Caco-2 (cell line): ENCODE measurements around the gene RAB3GAP1. TPM values are rescaled to one million over a fixed set of nuclear protein-coding genes. Genes with fewer than 3 reads are reported as not detected.

Experiments used
- BruUV-seq: library from RNA; stranded (reverse); fragments of 400-500 nt; replicated peaks from 2 replicates; lab custom pipeline; 2021; lab: Mats Ljungman, UMichigan
- CTCF ChIA-PET: fragments of 300-600 bp; sonication (Branson Sonifier 250); formaldehyde crosslinking; loops from one replicate; lab custom pipeline; 2022; ENCODE audit warnings: antibody characterized with exemption; lab: Charles Lee
- POLR2A ChIA-PET: fragments of 300-600 bp; sonication (Branson Sonifier 250); formaldehyde crosslinking; loops from one replicate; lab custom pipeline; 2022; ENCODE audit warnings: antibody characterized with exemption; lab: Charles Lee
- DNase-seq, 2 experiments: peaks; one replicate each; pipeline versions ENCODE4 v3.0.0 to v3.0.0-alpha.2; 2020 to 2022
- H3K27me3 ChIP-seq: replicated peaks from 2 replicates; pipeline ENCODE4 v1.6.0; 2011; ENCODE audit warnings: low read length; ENCODE audit not compliant: control insufficient read depth, insufficient read depth
- H3K36me3 ChIP-seq: 2 replicates; pipeline ENCODE4 v1.5.1; 2011; ENCODE audit warnings: low read length; ENCODE audit not compliant: control insufficient read depth, insufficient read depth
- H3K4me1 ChIP-seq: fragments of 250-450 bp; sonication (Bioruptor Pico); 2 replicates; pipeline ENCODE4 v1.5.1; 2020; ENCODE audit warnings: mild to moderate bottlenecking
- H3K4me3 ChIP-seq: 2 replicates; pipeline ENCODE4 v1.5.1; 2011; ENCODE audit warnings: low read depth, mild to moderate bottlenecking, control low read depth, low read length
- H3K9me3 ChIP-seq: fragments of 250-450 bp; sonication (Bioruptor Pico); 2 replicates; pipeline ENCODE4 v1.5.1; 2020; ENCODE audit warnings: mild to moderate bottlenecking, moderate library complexity
- H3K27ac Mint-ChIP-seq: one replicate; pipeline ENCODE4 v1.8.0; 2022; ENCODE audit warnings: mixed read lengths; ENCODE audit not compliant: unreplicated experiment
- H3K27me3 Mint-ChIP-seq: one replicate; pipeline ENCODE4 v1.8.0; 2022; ENCODE audit warnings: mixed read lengths; ENCODE audit not compliant: insufficient read depth, unreplicated experiment
- H3K36me3 Mint-ChIP-seq: one replicate; pipeline ENCODE4 v1.8.0; 2022; ENCODE audit warnings: mild to moderate bottlenecking, mixed read lengths; ENCODE audit not compliant: insufficient read depth, unreplicated experiment
- H3K4me1 Mint-ChIP-seq: one replicate; pipeline ENCODE4 v1.8.0; 2022; ENCODE audit warnings: low read depth, mixed read lengths; ENCODE audit not compliant: unreplicated experiment
- H3K4me3 Mint-ChIP-seq: one replicate; pipeline ENCODE4 v1.8.0; 2022; ENCODE audit warnings: mild to moderate bottlenecking, moderate library complexity, mixed read lengths; ENCODE audit not compliant: unreplicated experiment
- H3K9me3 Mint-ChIP-seq: one replicate; pipeline ENCODE4 v1.8.0; 2022; ENCODE audit warnings: mixed read lengths; ENCODE audit not compliant: unreplicated experiment
- CTCF ChIP-seq, 2 experiments: fragments of 200-600 bp in 1 of 2; IDR thresholded peaks; 1 replicate in 1 of 2; 2 replicates in 1 of 2; pipeline versions ENCODE4 v1.5.1 to v1.8.0; 2011 to 2022; ENCODE audit warnings: antibody characterized with exemption in 1 of 2, control low read depth in 1 of 2, inconsistent platforms in 1 of 2, low read depth in 1 of 2, low read length in 1 of 2, mild to moderate bottlenecking in 1 of 2, moderate library complexity in 1 of 2; ENCODE audit not compliant: insufficient read depth in 1 of 2, severe bottlenecking in 1 of 2, unreplicated experiment in 1 of 2
- intact Hi-C: fragments of 100-400 bp; cut with micrococcal nuclease; formaldehyde crosslinking; loops from one replicate; pipeline ENCODE4 v1.10.0; 2022; ENCODE audit not compliant: unreplicated experiment
- total RNA-seq: library from RNA; stranded (reverse); gene quantifications from 2 replicates; pipeline ENCODE4 v1.2.3, GENCODE V29; 2022

Gene RAB3GAP1
- total RNA-seq, 1 experiment from 2014 or later = 43.1 TPM

- Mint-ChIP-seq H3K9me3 (no peaks in the 10 kb centered on the region), H3K27ac (peak overlapping the region; percentile 47), H3K4me1 (peaks cover 35% of the 10 kb centered on the region), H3K4me3 (peak overlapping the region; percentile 23), H3K36me3 (peaks cover 28% of the 10 kb centered on the region), H3K27me3 (no peaks in the 10 kb centered on the region)
- DNase-seq = no peak
- Histone ChIP-seq H3K36me3 (no peaks in the 10 kb centered on the region; the same call in 1 of the 2 replicates), H3K4me3 (no peak overlapping the region), H3K9me3 (no peaks in the 10 kb centered on the region; the same call in 1 of the 2 replicates), H3K4me1 (peaks cover 44% of the 10 kb centered on the region), H3K27me3 (no peaks in the 10 kb centered on the region)
- TF ChIP-seq CTCF (IDR thresholded peaks at IDR 0.05; ENCODE audit: insufficient read depth in 1 of 2, low read depth in 1 of 2, low read length in 1 of 2, severe bottlenecking in 1 of 2, unreplicated experiment in 1 of 2) = no peak
- intact Hi-C loops = loop anchor here (2.0 kb wide), 1 partner anchor 39 kb away; the partner anchor contains the start of gene RAB3GAP1
- ChIA-PET POLR2A (no interaction called here), CTCF (interaction anchor here (0.6 kb wide), 1 partner anchor 456 kb away, joined by 6 read pairs; no protein-coding TSS in a partner anchor)
- BruUV-seq = no TSS peak
These were observed 39.6 kb downstream of the RAB3GAP1 start for GRCh38 chr2:135091681-135092080.

- Mint-ChIP-seq H3K27me3 (no peaks in the 10 kb centered on the region), H3K27ac (peak overlapping the region; percentile 47), H3K36me3 (peaks cover 28% of the 10 kb centered on the region), H3K9me3 (no peaks in the 10 kb centered on the region), H3K4me1 (peaks cover 35% of the 10 kb centered on the region), H3K4me3 (no peak overlapping the region)
- ChIA-PET POLR2A (no interaction called here), CTCF (no interaction called here)
- Histone ChIP-seq H3K4me3 (no peak overlapping the region), H3K9me3 (no peaks in the 10 kb centered on the region; the same call in 1 of the 2 replicates), H3K36me3 (no peaks in the 10 kb centered on the region; the same call in 1 of the 2 replicates), H3K27me3 (no peaks in the 10 kb centered on the region), H3K4me1 (peaks cover 44% of the 10 kb centered on the region)
- DNase-seq = no peak
- intact Hi-C loops = no loop called here
- no TSS peak for BruUV-seq
- TF ChIP-seq CTCF (IDR thresholded peaks at IDR 0.05; ENCODE audit: insufficient read depth in 1 of 2, low read depth in 1 of 2, low read length in 1 of 2, severe bottlenecking in 1 of 2, unreplicated experiment in 1 of 2) = no peak
These were observed 41.1 kb downstream of the RAB3GAP1 start for GRCh38 chr2:135093193-135093592.

- no peaks in the 10 kb centered on the region for H3K27me3 Mint-ChIP-seq
- H3K36me3 ChIP-seq = no peaks in the 10 kb centered on the region; the same call in 1 of the 2 replicates
- H3K27ac Mint-ChIP-seq = no peak overlapping the region
- DNase-seq = no peak
- ChIA-PET CTCF (no interaction called here), POLR2A (no interaction called here)
- no peaks in the 10 kb centered on the region for H3K9me3 Mint-ChIP-seq
- H3K4me3 Mint-ChIP-seq = no peak overlapping the region
- H3K4me1 ChIP-seq = peaks cover 44% of the 10 kb centered on the region
- intact Hi-C loops = no loop called here
- H3K9me3 ChIP-seq = no peaks in the 10 kb centered on the region; the same call in 1 of the 2 replicates
- H3K4me3 ChIP-seq = no peak overlapping the region
- no peaks in the 10 kb centered on the region for H3K27me3 ChIP-seq
- no peak for TF ChIP-seq CTCF (IDR thresholded peaks at IDR 0.05; ENCODE audit: insufficient read depth in 1 of 2, low read depth in 1 of 2, low read length in 1 of 2, severe bottlenecking in 1 of 2, unreplicated experiment in 1 of 2)
- H3K4me1 Mint-ChIP-seq = peaks cover 35% of the 10 kb centered on the region
- BruUV-seq = no TSS peak
- peaks cover 28% of the 10 kb centered on the region for H3K36me3 Mint-ChIP-seq
These were observed 41.7 kb downstream of the RAB3GAP1 start for GRCh38 chr2:135093670-135094330.
